ENCODE data around the gene ADAMTS19. TPM values are rescaled to one million over a fixed set of nuclear protein-coding genes. Genes with fewer than 3 reads are reported as not detected.

Gene ADAMTS19
- total RNA-seq, 1 donor = 0.09 TPM

DNA sequence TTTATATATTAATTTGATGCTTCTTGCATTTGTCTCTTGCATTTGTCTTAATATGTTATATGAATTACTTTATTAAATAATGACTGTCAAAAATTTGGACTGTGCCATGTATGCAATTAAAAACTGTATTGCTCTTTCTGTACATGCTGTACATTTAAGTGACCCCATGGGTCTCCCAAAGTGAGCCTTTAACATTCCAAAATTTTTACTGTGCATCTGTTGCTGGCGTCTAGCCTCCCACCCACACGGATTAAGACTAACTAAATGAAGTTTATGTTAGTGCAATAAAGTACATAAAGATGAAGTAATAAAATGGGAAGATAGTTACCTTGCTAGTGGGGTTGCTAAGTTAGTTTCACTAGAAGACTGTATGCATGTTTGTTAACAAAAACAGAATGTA lies 48.5 kb downstream of the ADAMTS19 start:
- DNase-seq (ENCODE audit: low read depth) = no peak
- TF ChIP-seq CTCF (IDR thresholded peaks at IDR 0.05; ENCODE audit: insufficient read depth, low read length) = no peak
- no peak overlapping the region for H3K4me3 ChIP-seq (ENCODE audit: low read depth, low read length)

- no peak overlapping the region for H3K4me3 ChIP-seq (ENCODE audit: low read depth, low read length)
- TF ChIP-seq CTCF (IDR thresholded peaks at IDR 0.05; ENCODE audit: insufficient read depth, low read length) = no peak
- DNase-seq (ENCODE audit: low read depth) = no peak
Observed at GRCh38 chr5:129509363-129509975, 49.4 kb downstream of the ADAMTS19 start.

GRCh38 chr5:129511291-129511690 lies 51.2 kb downstream of the ADAMTS19 start:
- H3K4me3 ChIP-seq (ENCODE audit: low read depth, low read length) = no peak overlapping the region
- TF ChIP-seq CTCF (IDR thresholded peaks at IDR 0.05; ENCODE audit: insufficient read depth, low read length) = no peak
- no peak for DNase-seq (ENCODE audit: low read depth)

DNA sequence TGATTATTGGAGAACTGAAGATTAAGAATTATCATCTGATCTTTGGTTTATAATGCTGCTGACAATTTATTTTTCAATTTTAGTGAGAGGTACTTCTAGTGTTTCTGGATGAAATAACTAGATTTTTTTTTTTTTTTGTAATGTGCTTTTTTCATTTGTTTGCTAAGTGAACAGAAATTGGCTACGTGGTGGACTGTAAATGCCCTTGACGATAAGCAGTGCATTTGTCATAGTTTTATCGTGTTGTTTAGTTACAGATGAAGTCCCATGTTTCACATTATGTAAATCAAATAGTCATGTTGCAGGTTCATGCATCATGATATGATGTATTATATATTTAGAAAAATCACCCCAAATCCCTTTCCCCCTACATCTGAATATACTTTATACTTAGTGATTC lies 81.0 kb downstream of the ADAMTS19 start:
- no peak overlapping the region for H3K4me3 ChIP-seq (ENCODE audit: low read depth, low read length)
- no peak for DNase-seq (ENCODE audit: low read depth)
- no peak for TF ChIP-seq CTCF (IDR thresholded peaks at IDR 0.05; ENCODE audit: insufficient read depth, low read length)

- no peak for TF ChIP-seq CTCF (IDR thresholded peaks at IDR 0.05; ENCODE audit: insufficient read depth, low read length)
- no peak for DNase-seq (ENCODE audit: low read depth)
- H3K4me3 ChIP-seq (ENCODE audit: low read depth, low read length) = no peak overlapping the region
Observed at GRCh38 chr5:129541648-129542251, 81.7 kb downstream of the ADAMTS19 start.

DNA sequence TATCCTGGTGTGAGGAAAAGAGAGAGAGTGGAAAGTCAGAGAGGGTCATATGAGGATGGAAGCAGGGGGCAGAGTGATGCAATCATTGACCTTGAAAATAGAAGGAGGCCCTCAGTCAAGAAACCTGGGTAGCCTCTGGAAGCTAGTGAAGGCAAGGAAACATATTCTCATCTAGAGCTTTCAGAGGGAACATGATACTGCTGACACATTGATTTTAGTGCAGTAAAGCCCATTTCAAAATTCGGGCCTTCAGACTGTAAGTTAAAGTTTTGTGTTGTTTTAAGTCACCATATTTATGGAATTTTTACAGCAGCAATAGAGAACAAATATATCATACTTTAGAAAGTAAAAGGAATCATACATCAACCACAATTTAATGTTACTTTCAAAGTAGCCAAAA lies 87.0 kb downstream of the ADAMTS19 start:
- H3K4me3 ChIP-seq (ENCODE audit: low read depth, low read length) = no peak overlapping the region
- no peak for TF ChIP-seq CTCF (IDR thresholded peaks at IDR 0.05; ENCODE audit: insufficient read depth, low read length)
- DNase-seq (ENCODE audit: low read depth) = no peak
